GM12801 (cell line): ENCODE measurements around the gene MTMR12.

Experiments
- TF ChIP-seq, protein P1 (sequence below): IDR thresholded peaks from one replicate; pipeline ENCODE4 v1.5.1; 2011; ENCODE audit warnings: control low read depth; ENCODE audit not compliant: insufficient read length; ENCODE audit errors: extremely low read depth

Gene MTMR12

DNA sequence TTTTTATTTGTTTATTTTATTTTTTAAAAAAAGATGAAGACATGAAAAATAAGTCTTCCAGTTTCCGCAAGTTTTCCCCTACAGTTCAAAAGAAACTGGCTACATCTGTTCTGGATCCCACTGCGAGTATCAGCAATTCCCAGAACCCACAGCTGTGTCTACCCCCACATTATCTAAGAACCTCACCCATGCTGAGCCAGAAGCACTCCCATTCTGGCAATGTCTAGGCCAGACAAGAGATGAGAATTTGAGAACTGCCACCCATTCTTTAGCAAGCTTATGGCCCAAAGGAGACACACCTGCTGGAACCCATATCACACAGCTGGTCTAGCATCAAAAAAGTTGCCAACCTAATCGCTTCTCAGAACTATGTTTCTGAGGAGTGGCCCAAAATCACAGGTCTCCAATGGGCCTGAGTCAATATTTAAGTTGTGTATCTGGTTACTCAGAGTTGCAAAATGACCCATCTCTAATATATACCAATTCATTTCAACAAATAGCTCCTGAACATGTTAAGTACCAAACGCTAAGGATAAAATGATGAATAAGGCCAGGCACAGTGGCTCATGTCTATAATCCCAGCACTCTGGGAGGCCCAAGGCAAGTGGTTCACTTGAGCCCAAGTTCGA is 27.1 kb downstream of the MTMR12 start:
- TF ChIP-seq, protein P1, sequence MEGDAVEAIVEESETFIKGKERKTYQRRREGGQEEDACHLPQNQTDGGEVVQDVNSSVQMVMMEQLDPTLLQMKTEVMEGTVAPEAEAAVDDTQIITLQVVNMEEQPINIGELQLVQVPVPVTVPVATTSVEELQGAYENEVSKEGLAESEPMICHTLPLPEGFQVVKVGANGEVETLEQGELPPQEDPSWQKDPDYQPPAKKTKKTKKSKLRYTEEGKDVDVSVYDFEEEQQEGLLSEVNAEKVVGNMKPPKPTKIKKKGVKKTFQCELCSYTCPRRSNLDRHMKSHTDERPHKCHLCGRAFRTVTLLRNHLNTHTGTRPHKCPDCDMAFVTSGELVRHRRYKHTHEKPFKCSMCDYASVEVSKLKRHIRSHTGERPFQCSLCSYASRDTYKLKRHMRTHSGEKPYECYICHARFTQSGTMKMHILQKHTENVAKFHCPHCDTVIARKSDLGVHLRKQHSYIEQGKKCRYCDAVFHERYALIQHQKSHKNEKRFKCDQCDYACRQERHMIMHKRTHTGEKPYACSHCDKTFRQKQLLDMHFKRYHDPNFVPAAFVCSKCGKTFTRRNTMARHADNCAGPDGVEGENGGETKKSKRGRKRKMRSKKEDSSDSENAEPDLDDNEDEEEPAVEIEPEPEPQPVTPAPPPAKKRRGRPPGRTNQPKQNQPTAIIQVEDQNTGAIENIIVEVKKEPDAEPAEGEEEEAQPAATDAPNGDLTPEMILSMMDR = no peak

DNA sequence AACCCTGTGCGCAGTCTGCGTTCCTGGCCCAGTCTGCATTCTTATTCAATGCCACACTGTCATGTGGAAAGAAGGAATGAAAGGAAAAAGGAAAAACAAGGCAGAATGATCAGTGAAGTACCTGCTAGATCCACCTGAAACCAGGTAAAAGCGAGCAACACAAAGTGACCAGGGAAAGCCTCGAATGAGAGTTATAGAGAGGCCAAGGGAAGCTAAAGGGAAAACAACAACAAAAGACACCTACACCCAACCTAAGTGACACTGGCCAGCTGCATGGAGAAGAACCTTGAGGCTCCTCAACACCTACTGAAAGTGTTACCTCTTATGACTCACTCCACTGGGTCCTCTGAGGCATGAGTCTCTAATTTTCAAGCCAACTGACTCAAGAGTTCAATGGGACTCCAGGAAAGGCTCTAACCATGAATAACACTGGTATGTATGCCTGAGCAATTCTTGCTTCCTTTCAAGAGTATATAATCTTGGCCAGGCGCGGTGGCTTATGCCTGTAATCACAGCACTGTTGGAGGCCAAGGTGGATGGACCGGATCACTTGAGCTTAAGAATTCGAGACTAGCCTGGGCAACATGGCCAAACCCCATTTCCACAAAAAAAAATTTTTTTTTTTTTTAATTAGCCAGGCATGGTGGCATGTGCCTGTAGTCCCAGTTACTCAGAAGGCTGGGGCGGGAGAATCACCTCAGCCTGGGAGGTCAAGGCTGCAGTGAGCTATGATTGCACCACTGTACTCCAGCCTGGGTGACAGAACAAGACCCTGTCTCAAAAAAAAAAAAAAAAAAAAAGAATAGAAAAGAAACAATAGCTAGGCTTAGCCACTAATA is 29.0 kb downstream of the MTMR12 start:
- TF ChIP-seq, protein P1 = no peak

DNA sequence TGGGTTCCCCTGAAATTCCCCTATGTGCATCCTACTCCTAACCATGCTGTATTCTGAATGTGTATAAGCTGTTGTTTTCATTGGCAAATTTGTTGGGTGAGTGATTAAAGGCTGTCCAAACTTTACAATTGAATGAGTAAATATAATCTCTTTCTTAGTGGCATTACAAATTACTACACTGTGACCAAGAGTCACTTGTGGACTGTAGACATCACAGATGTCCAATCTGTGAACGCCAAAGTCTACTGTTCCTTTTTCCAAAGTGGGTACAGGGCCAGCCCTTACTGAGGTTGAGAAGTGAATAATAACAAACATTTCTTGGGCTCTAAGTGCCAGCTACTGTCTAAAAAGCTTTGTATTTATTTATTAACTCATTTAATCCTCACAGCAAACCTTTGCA is 29.7 kb downstream of the MTMR12 start:
- TF ChIP-seq, protein P1 = no peak

DNA sequence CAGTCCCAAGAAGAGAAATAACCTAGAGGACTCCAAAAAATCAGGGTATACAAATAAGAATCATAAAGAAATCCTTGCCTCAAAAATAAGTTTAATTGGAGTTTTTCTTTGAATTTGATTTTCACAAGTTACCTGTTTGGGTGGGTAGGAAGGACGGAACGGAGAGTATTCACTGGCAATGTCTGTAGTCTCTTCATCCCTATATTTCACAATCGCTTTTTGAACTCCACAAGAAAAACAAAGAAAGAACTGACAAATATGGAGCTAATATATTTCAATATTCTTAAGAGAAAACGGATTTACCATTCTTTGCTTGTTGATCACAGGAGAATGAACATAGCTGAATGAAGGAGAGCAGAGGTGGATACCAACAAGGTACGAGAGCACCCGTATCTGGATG is 30.1 kb downstream of the MTMR12 start:
- TF ChIP-seq, protein P1 = no peak

DNA sequence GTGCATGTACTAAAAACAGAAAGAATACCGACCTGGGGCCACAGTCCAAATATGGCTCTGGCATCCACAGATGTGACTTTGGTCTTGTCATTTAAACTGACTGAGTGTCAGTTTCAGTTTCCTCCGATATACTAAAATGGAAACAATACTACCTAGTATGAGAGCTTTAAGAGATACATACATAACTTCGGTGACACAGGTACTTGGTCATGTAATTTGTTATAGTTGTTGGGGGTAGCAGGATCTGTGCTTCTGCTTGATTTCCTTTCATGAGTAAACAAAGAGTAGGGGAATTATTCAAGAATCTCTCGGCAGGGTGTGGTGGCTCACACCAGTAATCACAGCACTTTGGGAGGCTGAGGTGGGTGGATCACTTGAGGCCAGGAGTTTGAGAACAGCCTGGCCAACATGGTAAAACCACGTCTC is 32.1 kb downstream of the MTMR12 start:
- TF ChIP-seq, protein P1 = no peak

DNA sequence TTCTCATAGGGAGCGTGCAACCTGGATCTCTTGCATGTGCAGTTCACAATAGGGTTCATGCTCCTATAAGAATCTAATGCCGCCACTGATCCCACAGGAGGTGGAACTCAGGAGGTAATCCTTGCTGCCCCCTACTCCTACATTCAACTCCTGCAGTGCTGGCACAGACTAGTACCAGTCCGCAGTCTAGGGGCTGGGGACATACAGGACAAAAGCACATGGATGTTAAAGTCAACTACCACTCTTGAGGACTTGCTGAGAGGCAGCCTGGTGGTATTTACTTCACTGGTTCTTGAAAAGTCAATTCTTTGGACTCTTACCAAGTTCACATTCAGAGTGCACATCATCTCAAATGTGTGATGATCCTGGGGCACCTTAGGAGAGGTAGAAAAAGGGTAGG is 33.0 kb downstream of the MTMR12 start:
- TF ChIP-seq, protein P1 = no peak

DNA sequence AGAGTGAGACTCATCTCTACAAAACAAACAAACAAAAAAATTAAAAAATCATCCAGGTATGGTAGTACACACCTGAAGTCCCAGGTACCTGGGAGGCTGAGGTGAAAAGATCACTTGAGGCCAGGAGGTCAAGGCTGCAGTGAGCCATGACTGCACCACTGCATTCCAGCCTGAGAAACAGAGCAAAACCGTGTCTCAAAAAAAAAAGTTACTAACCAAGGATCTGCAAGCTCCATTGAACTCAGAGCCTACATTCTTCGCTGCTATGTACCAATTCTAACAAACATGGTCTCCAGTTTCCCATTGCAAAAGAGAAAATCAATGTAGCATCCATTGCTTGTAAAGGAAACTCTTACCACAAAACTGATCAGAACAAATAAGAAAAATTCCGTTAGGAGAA is 33.5 kb downstream of the MTMR12 start:
- TF ChIP-seq, protein P1 = no peak
